NCI-H1417 (cell line): ENCODE data around the gene SLC13A5.
"Not testable (repeated sequence)": the region's sequence is repeated elsewhere in the genome, so short reads cannot be mapped to it uniquely, and the experiment has no call there.

Source experiments
- DNase-seq, 3 experiments: peaks; one replicate each; lab custom pipeline; 2025; lab: John Stamatoyannopoulos, UW

The SLC13A5 gene

GRCh38 chr17:6661464-6661848 lies 51.7 kb downstream of the SLC13A5 start:
- DNase-seq, result no peak

GRCh38 chr17:6660805-6661463 lies 52.2 kb downstream of the SLC13A5 start:
- no peak for DNase-seq

GRCh38 chr17:6660101-6660500 lies 53.1 kb downstream of the SLC13A5 start:
- no peak for DNase-seq

- not testable (repeated sequence) for DNase-seq
Observed at GRCh38 chr17:6658411-6658810, 54.8 kb downstream of the SLC13A5 start.

GRCh38 chr17:6657633-6658287 lies 55.4 kb downstream of the SLC13A5 start:
- peak in 1 of 3 experiments; percentile 34 for DNase-seq

- DNase-seq, result peak in 2 of 3 experiments; percentile 33 to 58
Observed at GRCh38 chr17:6656797-6657632, 56.2 kb downstream of the SLC13A5 start.

- DNase-seq, result peak in 1 of 3 experiments; percentile 2
Observed at GRCh38 chr17:6655732-6656361, 57.3 kb downstream of the SLC13A5 start.

- DNase-seq, result peak; percentile 25 to 69 (median 49)
Observed at GRCh38 chr17:6654841-6655731, 58.1 kb downstream of the SLC13A5 start.

GRCh38 chr17:6651919-6652452 lies 61.2 kb downstream of the SLC13A5 start:
- peak; percentile 11 to 69 (median 65) for DNase-seq

GRCh38 chr17:6651354-6651918 lies 61.7 kb downstream of the SLC13A5 start, which contains the start of the genes C17orf100 and MED31:
C17orf100 (plus strand) TSS chr17:6651762; CDS start chr17:6651914, 152 bp downstream.
MED31 (minus strand) TSS chr17:6651605; CDS start chr17:6651528, 77 bp downstream.
- peak; percentile 81 to 91 (median 83) for DNase-seq

- peak in 1 of 3 experiments; percentile 0 for DNase-seq
Observed at GRCh38 chr17:6648181-6648580, 65.0 kb downstream of the SLC13A5 start.

- no peak for DNase-seq
Observed at GRCh38 chr17:6643451-6644125, 69.6 kb downstream of the SLC13A5 start.

GRCh38 chr17:6642592-6642991 lies 70.6 kb downstream of the SLC13A5 start:
- no peak for DNase-seq

GRCh38 chr17:6641247-6641863 lies 71.8 kb downstream of the SLC13A5 start:
- peak in 1 of 3 experiments; percentile 62 for DNase-seq

- DNase-seq, result peak; percentile 74 to 95 (median 93)
Observed at GRCh38 chr17:6640536-6641246, 72.5 kb downstream of the SLC13A5 start, which contains the start of the genes KIAA0753 and TXNDC17. KIAA0753 (minus strand) TSS chr17:6640711; CDS start chr17:6635103, 5,608 bp downstream. TXNDC17 (plus strand) TSS chr17:6641060; CDS start chr17:6641083, 23 bp downstream.

- DNase-seq, result peak; percentile 18 to 30 (median 29)
Observed at GRCh38 chr17:6639586-6640535, 73.3 kb downstream of the SLC13A5 start.

GRCh38 chr17:6639014-6639585 lies 74.1 kb downstream of the SLC13A5 start:
- peak in 1 of 3 experiments; percentile 19 for DNase-seq
